ENCODE data around the gene MME. TPM values are rescaled to one million over a fixed set of nuclear protein-coding genes. Genes with fewer than 3 reads are reported as not detected.
"Not testable (repeated sequence)": the region's sequence is repeated elsewhere in the genome, so short reads cannot be mapped to it uniquely, and the experiment has no call there.

Gene MME
- total RNA-seq, 2 donors from 2014 or later: 30.2 to 31.9 TPM

GRCh38 chr3:155210736-155211135 lies 130.6 kb downstream of the MME start:
- H3K9me3 ChIP-seq (ENCODE audit: control insufficient read depth, low read length): peaks cover 10% of the 10 kb centered on the region
- no peak overlapping the region for H3K4me3 ChIP-seq (ENCODE audit: low read length)
- no peak overlapping the region for H3K27ac ChIP-seq (ENCODE audit: low read depth, low read length)
- WGBS, 2 experiments (ENCODE audit: insufficient coverage in 1 of 2, insufficient read length in 1 of 2): 83 to 92% methylated on average over 1 to 2 of the region's 2 CpGs
- H3K9ac ChIP-seq (ENCODE audit: extremely low read depth, low read length, poor library complexity, severe bottlenecking): no peak overlapping the region
- Mint-ChIP-seq H3K4me1 (peaks cover 2% of the 10 kb centered on the region), H3K27ac (no peak overlapping the region), H3K36me3 (ENCODE audit: low read depth) (peaks cover 4% of the 10 kb centered on the region), H3K9me3 (peaks cover 8% of the 10 kb centered on the region), H3K4me3 (no peak overlapping the region), H3K27me3 (ENCODE audit: insufficient read depth) (no peaks in the 10 kb centered on the region)
- H3K4me1 ChIP-seq (ENCODE audit: control insufficient read depth, insufficient read depth, low read length): no peaks in the 10 kb centered on the region
- DNase-seq: no peak
- no peaks in the 10 kb centered on the region for H3K27me3 ChIP-seq (ENCODE audit: control insufficient read depth, insufficient read depth, low read length, poor library complexity, severe bottlenecking)
- no peaks in the 10 kb centered on the region for H3K36me3 ChIP-seq (ENCODE audit: control insufficient read depth, insufficient read depth, low read length)
- no peak for TF ChIP-seq CTCF (conservative IDR thresholded peaks at IDR 0.05)

- peaks cover 2% of the 10 kb centered on the region for H3K4me1 Mint-ChIP-seq
- Histone ChIP-seq H3K9me3 (ENCODE audit: control insufficient read depth, low read length) (peaks cover 15% of the 10 kb centered on the region), H3K27me3 (ENCODE audit: control insufficient read depth, insufficient read depth, low read length, poor library complexity, severe bottlenecking) (no peaks in the 10 kb centered on the region), H3K4me1 (ENCODE audit: control insufficient read depth, insufficient read depth, low read length) (no peaks in the 10 kb centered on the region), H3K9ac (ENCODE audit: extremely low read depth, low read length, poor library complexity, severe bottlenecking) (no peak overlapping the region), H3K27ac (ENCODE audit: low read depth, low read length) (no peak overlapping the region), H3K36me3 (ENCODE audit: control insufficient read depth, insufficient read depth, low read length) (no peaks in the 10 kb centered on the region), H3K4me3 (ENCODE audit: low read length) (no peak overlapping the region)
- no peaks in the 10 kb centered on the region for H3K27me3 Mint-ChIP-seq (ENCODE audit: insufficient read depth)
- WGBS, 2 experiments (ENCODE audit: insufficient coverage in 1 of 2, insufficient read length in 1 of 2): 87 to 100% methylated on average over 2 of the region's 2 CpGs
- no peak overlapping the region for H3K4me3 Mint-ChIP-seq
- no peak overlapping the region for H3K27ac Mint-ChIP-seq
- no peak for DNase-seq
- H3K9me3 Mint-ChIP-seq: peaks cover 13% of the 10 kb centered on the region
- no peak for TF ChIP-seq CTCF (conservative IDR thresholded peaks at IDR 0.05)
- H3K36me3 Mint-ChIP-seq (ENCODE audit: low read depth): peaks cover 4% of the 10 kb centered on the region
Observed at GRCh38 chr3:155211266-155211665, 131.1 kb downstream of the MME start.

GRCh38 chr3:155211940-155212339 lies 131.8 kb downstream of the MME start:
- H3K4me3 ChIP-seq (ENCODE audit: low read length): no peak overlapping the region
- peaks cover 4% of the 10 kb centered on the region for H3K36me3 Mint-ChIP-seq (ENCODE audit: low read depth)
- no peaks in the 10 kb centered on the region for H3K4me1 ChIP-seq (ENCODE audit: control insufficient read depth, insufficient read depth, low read length)
- peaks cover 18% of the 10 kb centered on the region for H3K9me3 ChIP-seq (ENCODE audit: control insufficient read depth, low read length)
- no peak for TF ChIP-seq CTCF (conservative IDR thresholded peaks at IDR 0.05)
- peaks cover 13% of the 10 kb centered on the region for H3K9me3 Mint-ChIP-seq
- H3K27me3 ChIP-seq (ENCODE audit: control insufficient read depth, insufficient read depth, low read length, poor library complexity, severe bottlenecking): no peaks in the 10 kb centered on the region
- no peak overlapping the region for H3K4me3 Mint-ChIP-seq
- no peak overlapping the region for H3K27ac ChIP-seq (ENCODE audit: low read depth, low read length)
- H3K4me1 Mint-ChIP-seq: peaks cover 2% of the 10 kb centered on the region
- no peaks in the 10 kb centered on the region for H3K36me3 ChIP-seq (ENCODE audit: control insufficient read depth, insufficient read depth, low read length)
- no peak overlapping the region for H3K27ac Mint-ChIP-seq
- H3K9ac ChIP-seq (ENCODE audit: extremely low read depth, low read length, poor library complexity, severe bottlenecking): no peak overlapping the region
- DNase-seq: no peak
- H3K27me3 Mint-ChIP-seq (ENCODE audit: insufficient read depth): no peaks in the 10 kb centered on the region

GRCh38 chr3:155216007-155216406 lies 135.9 kb downstream of the MME start:
- not testable (repeated sequence) for H3K4me3 Mint-ChIP-seq; H3K36me3 ChIP-seq (ENCODE audit: control insufficient read depth, insufficient read depth, low read length); H3K27ac Mint-ChIP-seq; H3K9ac ChIP-seq (ENCODE audit: extremely low read depth, low read length, poor library complexity, severe bottlenecking); H3K4me3 ChIP-seq (ENCODE audit: low read length); H3K27me3 ChIP-seq (ENCODE audit: control insufficient read depth, insufficient read depth, low read length, poor library complexity, severe bottlenecking); H3K27ac ChIP-seq (ENCODE audit: low read depth, low read length); H3K27me3 Mint-ChIP-seq (ENCODE audit: insufficient read depth); H3K36me3 Mint-ChIP-seq (ENCODE audit: low read depth); DNase-seq; H3K4me1 Mint-ChIP-seq; H3K4me1 ChIP-seq (ENCODE audit: control insufficient read depth, insufficient read depth, low read length)
- H3K9me3 Mint-ChIP-seq: peaks cover 16% of the 10 kb centered on the region
- peaks cover 24% of the 10 kb centered on the region for H3K9me3 ChIP-seq (ENCODE audit: control insufficient read depth, low read length)
- WGBS, 2 experiments (ENCODE audit: insufficient coverage in 1 of 2, insufficient read length in 1 of 2): 95% methylated on average over 3 of the region's 3 CpGs; no CpG with 5 or more reads in 1 of the 2 experiments
